GM12865 (cell line): ENCODE data around the gene ADI1.

Experiments used
- DNase-seq: peaks from one replicate; pipeline ENCODE4 v3.0.0; 2010; ENCODE audit warnings: low read depth
- H3K4me3 ChIP-seq: 2 replicates; pipeline ENCODE4 v1.5.1; 2011; ENCODE audit warnings: mild to moderate bottlenecking, low read depth, low read length, control low read depth
- CTCF ChIP-seq: IDR thresholded peaks from 2 replicates; pipeline ENCODE4 v1.5.1; 2011; ENCODE audit warnings: low read length, control low read depth, low read depth, inconsistent platforms; ENCODE audit not compliant: insufficient read depth; ENCODE audit errors: missing control alignments

The ADI1 gene

DNA sequence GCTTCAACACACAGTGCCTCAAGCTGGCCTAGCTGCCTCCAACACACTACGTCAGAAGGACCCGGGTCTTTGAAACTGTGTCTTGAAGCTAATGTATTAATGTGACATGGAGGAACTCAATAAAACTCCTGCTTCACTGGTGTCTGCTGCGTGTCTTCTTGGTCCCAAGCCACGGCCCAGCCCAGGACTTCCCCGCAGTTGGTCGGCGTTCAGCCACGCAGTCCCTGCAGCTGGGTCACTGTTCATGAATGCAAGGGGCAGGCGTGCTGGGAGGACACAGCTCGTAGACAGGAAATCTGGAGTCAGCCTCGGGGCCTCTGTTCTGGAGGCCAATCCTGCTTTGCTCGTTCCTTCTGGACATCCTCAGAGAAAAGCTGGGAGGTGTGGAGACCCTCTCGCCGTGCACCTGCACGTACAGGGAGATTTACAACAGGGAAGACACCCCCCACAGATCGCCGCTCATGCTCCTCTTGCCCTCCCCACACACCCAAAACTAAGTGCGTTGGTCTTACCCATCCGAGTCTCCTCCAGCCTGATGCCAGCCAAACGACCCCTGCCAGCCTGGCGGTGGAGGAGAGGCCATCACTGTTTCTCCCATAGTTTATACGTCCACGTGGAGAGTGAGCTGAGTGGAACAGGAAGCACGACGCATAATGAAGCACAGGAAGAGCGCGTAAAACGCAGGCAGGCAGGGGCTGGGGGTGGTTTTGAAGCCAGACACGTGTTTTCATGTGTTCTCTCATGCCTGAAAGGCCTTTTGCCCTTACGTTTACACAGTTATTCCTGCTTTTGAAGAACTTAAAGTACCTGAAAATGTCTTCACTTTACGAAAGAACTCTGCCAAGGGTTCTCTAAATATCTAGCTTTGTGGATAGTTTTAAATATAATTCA lies 39.7 kb downstream of the ADI1 start:
- DNase-seq = no peak
- H3K4me3 ChIP-seq = no peak overlapping the region
- no peak for TF ChIP-seq CTCF

DNA sequence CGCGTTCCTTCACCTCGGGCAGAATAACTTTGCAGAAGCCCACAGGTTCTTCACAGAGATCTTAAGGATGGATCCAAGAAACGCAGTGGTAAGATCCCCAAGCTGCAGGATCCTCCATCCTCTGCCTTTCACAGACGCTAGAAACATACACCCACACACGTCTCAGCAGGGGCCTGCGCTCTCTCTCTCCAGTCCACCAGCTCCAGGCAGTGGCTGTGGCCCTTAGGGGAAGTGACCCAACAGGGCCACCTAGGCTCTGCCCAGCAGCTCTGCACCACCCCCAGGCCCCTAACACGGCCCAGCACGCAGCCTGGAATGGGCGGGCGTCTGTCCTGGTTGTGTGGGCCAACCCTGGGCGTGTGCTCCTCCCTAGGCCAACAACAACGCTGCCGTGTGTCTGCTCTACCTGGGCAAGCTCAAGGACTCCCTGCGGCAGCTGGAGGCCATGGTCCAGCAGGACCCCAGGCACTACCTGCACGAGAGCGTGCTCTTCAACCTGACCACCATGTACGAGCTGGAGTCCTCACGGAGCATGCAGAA lies 40.4 kb downstream of the ADI1 start:
- H3K4me3 ChIP-seq = no peak overlapping the region
- DNase-seq = no peak
- TF ChIP-seq CTCF = no peak

GRCh38 chr2:3476985-3477327 lies 42.4 kb downstream of the ADI1 start:
- no peak for TF ChIP-seq CTCF
- H3K4me3 ChIP-seq = no peak overlapping the region
- DNase-seq = no peak

- no peak for DNase-seq
- H3K4me3 ChIP-seq = no peak overlapping the region
- no peak for TF ChIP-seq CTCF
Observed at GRCh38 chr2:3476321-3476984, 42.9 kb downstream of the ADI1 start.

DNA sequence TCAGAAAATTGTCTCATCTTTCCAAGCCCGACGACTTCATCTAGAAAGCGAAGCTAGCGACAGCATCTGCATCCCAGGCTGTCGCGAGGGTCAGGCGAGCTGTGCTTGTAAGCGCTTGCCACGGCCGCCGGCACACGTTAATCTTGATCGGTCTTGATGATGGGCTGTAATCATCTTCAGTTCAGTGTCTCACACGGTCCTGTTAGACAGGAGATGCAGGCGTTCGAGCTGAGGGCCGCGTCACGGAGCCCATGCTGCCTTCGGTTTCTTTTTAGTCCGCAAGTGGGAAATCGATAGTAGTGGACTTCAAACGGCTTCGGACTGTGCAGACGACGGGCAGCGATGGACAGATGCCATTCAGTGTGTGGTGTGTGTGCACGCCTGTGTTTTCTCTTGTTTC lies 43.6 kb downstream of the ADI1 start:
- no peak overlapping the region for H3K4me3 ChIP-seq
- TF ChIP-seq CTCF = no peak
- no peak for DNase-seq

- no peak overlapping the region for H3K4me3 ChIP-seq
- no peak for TF ChIP-seq CTCF
- no peak for DNase-seq
Observed at GRCh38 chr2:3472966-3473365, 46.4 kb downstream of the ADI1 start.
